PC-9 (cell line): ENCODE data around the gene DUSP19.

ENCODE experiments used
- EZH2 ChIP-seq: fragments of 200-600 bp; sonication (generic); IDR thresholded peaks from 2 replicates; pipeline ENCODE4 v1.8.0; 2017; ENCODE audit warnings: antibody characterized with exemption, low read depth
- TF ChIP-seq, protein P1 (sequence below): fragments of 200-600 bp; sonication (generic); conservative IDR thresholded peaks from 2 replicates; pipeline ENCODE4 v1.6.1; 2017; ENCODE audit warnings: mixed run types, antibody characterized with exemption, mild to moderate bottlenecking, moderate library complexity

DNA sequence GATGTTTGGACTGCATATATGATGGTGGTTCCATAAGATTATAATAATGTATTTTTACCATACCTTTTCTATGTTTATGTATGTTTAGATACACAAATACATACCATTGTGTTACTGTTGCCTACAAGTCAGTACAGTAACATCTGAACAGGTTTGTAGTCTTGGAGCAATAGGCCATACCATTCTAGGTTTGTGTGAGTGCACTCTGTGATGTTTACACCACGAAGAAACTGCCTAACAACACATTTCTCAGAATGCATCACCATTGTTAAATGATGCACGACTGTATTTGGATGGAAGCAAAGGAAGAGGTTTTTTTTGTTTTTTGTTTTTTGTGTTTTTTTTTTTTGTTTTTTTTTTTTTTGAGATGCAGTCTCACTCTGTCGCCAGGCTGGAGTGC is 9.5 kb downstream of the DUSP19 start:
- TF ChIP-seq, protein P1, sequence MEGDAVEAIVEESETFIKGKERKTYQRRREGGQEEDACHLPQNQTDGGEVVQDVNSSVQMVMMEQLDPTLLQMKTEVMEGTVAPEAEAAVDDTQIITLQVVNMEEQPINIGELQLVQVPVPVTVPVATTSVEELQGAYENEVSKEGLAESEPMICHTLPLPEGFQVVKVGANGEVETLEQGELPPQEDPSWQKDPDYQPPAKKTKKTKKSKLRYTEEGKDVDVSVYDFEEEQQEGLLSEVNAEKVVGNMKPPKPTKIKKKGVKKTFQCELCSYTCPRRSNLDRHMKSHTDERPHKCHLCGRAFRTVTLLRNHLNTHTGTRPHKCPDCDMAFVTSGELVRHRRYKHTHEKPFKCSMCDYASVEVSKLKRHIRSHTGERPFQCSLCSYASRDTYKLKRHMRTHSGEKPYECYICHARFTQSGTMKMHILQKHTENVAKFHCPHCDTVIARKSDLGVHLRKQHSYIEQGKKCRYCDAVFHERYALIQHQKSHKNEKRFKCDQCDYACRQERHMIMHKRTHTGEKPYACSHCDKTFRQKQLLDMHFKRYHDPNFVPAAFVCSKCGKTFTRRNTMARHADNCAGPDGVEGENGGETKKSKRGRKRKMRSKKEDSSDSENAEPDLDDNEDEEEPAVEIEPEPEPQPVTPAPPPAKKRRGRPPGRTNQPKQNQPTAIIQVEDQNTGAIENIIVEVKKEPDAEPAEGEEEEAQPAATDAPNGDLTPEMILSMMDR = no peak
- TF ChIP-seq EZH2 = no peak
